SK-N-SH (cell line): ENCODE data around the gene ASB8. TPM values are rescaled to one million over a fixed set of nuclear protein-coding genes. Genes with fewer than 3 reads are reported as not detected.
A peak's percentile ranks its signal among the peaks of the same experiment; 100 is the strongest.

ENCODE experiments used
- CTCF ChIA-PET: fragments of 300-600, 350-600 bp; formaldehyde crosslinking; extraction: SDS; loops from one replicate; lab custom pipeline; 2021; lab: Yijun Ruan, JAX
- POLR2A ChIA-PET: fragments of 350-600 bp; sonication (Branson Sonifier 250); formaldehyde crosslinking; extraction: SDS; loops from one replicate; lab custom pipeline; 2020; ENCODE audit warnings: antibody characterized with exemption, inconsistent platforms; lab: Yijun Ruan, JAX
- DNase-seq: peaks from one replicate; pipeline ENCODE4 v3.0.0; 2012
- H2AFZ ChIP-seq: fragments of 200-600 bp; sonication (generic); 2 replicates; pipeline ENCODE4 v1.8.1; 2016; ENCODE audit warnings: antibody characterized with exemption, mild to moderate bottlenecking, low read depth
- H3F3A ChIP-seq: fragments of 200-600 bp; sonication (generic); replicated peaks from 2 replicates; pipeline ENCODE3; 2016; ENCODE audit warnings: antibody characterized with exemption, mild to moderate bottlenecking; ENCODE audit not compliant: insufficient read depth
- H3K27ac ChIP-seq, 2 experiments: fragments of 200-500 bp in 1 of 2; fragments of 200-600 bp in 1 of 2; sonication (Bioruptor generic) in 1 of 2; sonication (generic), shearing (Covaris generic) in 1 of 2; 2 replicates each; pipeline versions ENCODE4 v1.5.1 to v1.6.1; 2014 to 2016; ENCODE audit warnings: low read depth in 2 of 2, inconsistent platforms in 1 of 2, low read length in 1 of 2, mild to moderate bottlenecking in 1 of 2, mixed read lengths in 1 of 2
- H3K27me3 ChIP-seq: fragments of 200-600 bp; sonication (generic), shearing (Covaris generic); 2 replicates; pipeline ENCODE4 v1.6.1; 2016; ENCODE audit warnings: mixed run types; ENCODE audit not compliant: insufficient read depth
- H3K36me3 ChIP-seq, 2 experiments: fragments of 200-500 bp in 1 of 2; fragments of 200-600 bp in 1 of 2; sonication (Bioruptor generic) in 1 of 2; sonication (generic) in 1 of 2; replicated peaks in 1 of 2; 2 replicates each; pipeline versions ENCODE3 to v1.5.1; 2014 to 2016; ENCODE audit warnings: low read length in 1 of 2, mild to moderate bottlenecking in 1 of 2; ENCODE audit not compliant: insufficient read depth in 2 of 2, control insufficient read depth in 1 of 2
- H3K4me1 ChIP-seq, 2 experiments: fragments of 200-500 bp in 1 of 2; fragments of 200-600 bp in 1 of 2; sonication (Bioruptor generic) in 1 of 2; sonication (generic), shearing (Covaris generic) in 1 of 2; 2 replicates each; pipeline versions ENCODE4 v1.5.1 to v1.6.1; 2014 to 2016; ENCODE audit warnings: low read depth in 1 of 2, low read length in 1 of 2, mixed run types in 1 of 2; ENCODE audit not compliant: insufficient read depth in 2 of 2, control insufficient read depth in 1 of 2
- H3K4me2 ChIP-seq: fragments of 200-600 bp; sonication (generic), shearing (Covaris generic); 2 replicates; pipeline ENCODE4 v1.6.1; 2017; ENCODE audit warnings: mixed run types
- H3K4me3 ChIP-seq, 2 experiments: fragments of 200-500 bp in 1 of 2; fragments of 200-600 bp in 1 of 2; sonication (Bioruptor generic) in 1 of 2; sonication (generic), shearing (Covaris generic) in 1 of 2; 2 replicates each; pipeline versions ENCODE4 v1.5.1 to v1.8.1; 2014 to 2016; ENCODE audit warnings: low read depth in 2 of 2, inconsistent platforms in 1 of 2, low read length in 1 of 2, mild to moderate bottlenecking in 1 of 2, mixed read lengths in 1 of 2, moderate library complexity in 1 of 2
- H3K79me2 ChIP-seq: fragments of 200-600 bp; sonication (generic); 2 replicates; pipeline ENCODE4 v1.8.1; 2017; ENCODE audit warnings: mild to moderate bottlenecking; ENCODE audit not compliant: insufficient read depth
- H3K9ac ChIP-seq: fragments of 200-600 bp; sonication (generic); 2 replicates; pipeline ENCODE4 v1.6.1; 2017; ENCODE audit warnings: mixed run types
- H3K9me2 ChIP-seq: fragments of 200-600 bp; sonication (generic); 2 replicates; pipeline ENCODE4 v1.6.1; 2017; ENCODE audit warnings: mixed run types
- H3K9me3 ChIP-seq: fragments of 200-600 bp; sonication (generic); 2 replicates; pipeline ENCODE4 v1.6.1; 2017; ENCODE audit warnings: mixed run types, mild to moderate bottlenecking, moderate library complexity
- H4K20me1 ChIP-seq: fragments of 200-600 bp; sonication (generic); 2 replicates; pipeline ENCODE4 v1.6.1; 2017; ENCODE audit warnings: mild to moderate bottlenecking, mixed run types; ENCODE audit not compliant: insufficient read depth
- ELF1 ChIP-seq: IDR thresholded peaks from 2 replicates; pipeline ENCODE4 v1.4.0; 2012
- FOXJ3 ChIP-seq: sonication (generic); formaldehyde crosslinking; IDR thresholded peaks from 2 replicates; pipeline ENCODE4 v1.5.1; 2020; ENCODE audit warnings: mild to moderate bottlenecking, missing genetic modification reagents
- MAX ChIP-seq: IDR thresholded peaks from 2 replicates; pipeline ENCODE4 v1.4.0; 2012; ENCODE audit warnings: low read depth
- MEF2A ChIP-seq: IDR thresholded peaks from 2 replicates; pipeline ENCODE4 v1.4.0; 2012; ENCODE audit warnings: low read depth, borderline replicate concordance
- MXI1 ChIP-seq: IDR thresholded peaks from 2 replicates; pipeline ENCODE4 v1.6.1; 2012; ENCODE audit warnings: mild to moderate bottlenecking, low read depth, low read length, improper control_type of control experiment
- POLR2AphosphoS5 ChIP-seq: IDR thresholded peaks from 2 replicates; pipeline ENCODE4 v1.6.1; 2012; ENCODE audit warnings: low read depth, low read length
- RFX5 ChIP-seq: IDR thresholded peaks from 2 replicates; pipeline ENCODE4 v1.6.1; 2012; ENCODE audit warnings: mild to moderate bottlenecking, improper control_type of control experiment, low read length
- RXRA ChIP-seq: IDR thresholded peaks from 2 replicates; pipeline ENCODE4 v1.4.0; 2012; ENCODE audit warnings: low read depth, mild to moderate bottlenecking, borderline replicate concordance
- SIN3A ChIP-seq: IDR thresholded peaks from 2 replicates; pipeline ENCODE4 v1.6.1; 2012; ENCODE audit warnings: low read depth, mild to moderate bottlenecking, low read length, moderate library complexity, borderline replicate concordance
- SMC3 ChIP-seq: IDR thresholded peaks from 2 replicates; pipeline ENCODE4 v1.6.1; 2012; ENCODE audit warnings: low read depth, low read length, improper control_type of control experiment
- TCF12 ChIP-seq: IDR thresholded peaks from 2 replicates; pipeline ENCODE4 v1.4.0; 2012
- TEAD4 ChIP-seq: IDR thresholded peaks from 2 replicates; pipeline ENCODE4 v1.4.0; 2012; ENCODE audit warnings: mild to moderate bottlenecking, borderline replicate concordance; ENCODE audit not compliant: insufficient read depth
- YY1 ChIP-seq: IDR thresholded peaks from 2 replicates; pipeline ENCODE4 v1.4.0; 2012; ENCODE audit warnings: low read depth, mild to moderate bottlenecking
- WGBS: methylation state at CpG from one replicate; pipeline ENCODE4 v1.1.6; 2017; ENCODE audit warnings: low lambda C conversion rate; 5-methylcytosine and 5-hydroxymethylcytosine counted together
- polyA plus RNA-seq, 3 experiments: library from polyadenylated mRNA; depleted of rRNA; stranded (reverse); fragments of >200 nt; gene quantifications; 2 replicates each; pipeline ENCODE4 v1.2.3, GENCODE V29; 2012
- TF ChIP-seq, protein P1 (sequence below): IDR thresholded peaks from 2 replicates; pipeline ENCODE4 v1.4.0; 2012; ENCODE audit warnings: low read depth, borderline replicate concordance
- TF ChIP-seq, protein P2 (sequence below): IDR thresholded peaks from 2 replicates; pipeline ENCODE4 v1.4.0; 2012; ENCODE audit warnings: low read depth, borderline replicate concordance
- TF ChIP-seq, protein P3 (sequence below): IDR thresholded peaks from 2 replicates; pipeline ENCODE4 v1.6.1; 2012; ENCODE audit warnings: mild to moderate bottlenecking, low read depth, low read length, moderate library complexity

Gene ASB8
- polyA plus RNA-seq, 1 of the 3 experiments (the other 2 are of a cell fraction) = 13.8 TPM

DNA sequence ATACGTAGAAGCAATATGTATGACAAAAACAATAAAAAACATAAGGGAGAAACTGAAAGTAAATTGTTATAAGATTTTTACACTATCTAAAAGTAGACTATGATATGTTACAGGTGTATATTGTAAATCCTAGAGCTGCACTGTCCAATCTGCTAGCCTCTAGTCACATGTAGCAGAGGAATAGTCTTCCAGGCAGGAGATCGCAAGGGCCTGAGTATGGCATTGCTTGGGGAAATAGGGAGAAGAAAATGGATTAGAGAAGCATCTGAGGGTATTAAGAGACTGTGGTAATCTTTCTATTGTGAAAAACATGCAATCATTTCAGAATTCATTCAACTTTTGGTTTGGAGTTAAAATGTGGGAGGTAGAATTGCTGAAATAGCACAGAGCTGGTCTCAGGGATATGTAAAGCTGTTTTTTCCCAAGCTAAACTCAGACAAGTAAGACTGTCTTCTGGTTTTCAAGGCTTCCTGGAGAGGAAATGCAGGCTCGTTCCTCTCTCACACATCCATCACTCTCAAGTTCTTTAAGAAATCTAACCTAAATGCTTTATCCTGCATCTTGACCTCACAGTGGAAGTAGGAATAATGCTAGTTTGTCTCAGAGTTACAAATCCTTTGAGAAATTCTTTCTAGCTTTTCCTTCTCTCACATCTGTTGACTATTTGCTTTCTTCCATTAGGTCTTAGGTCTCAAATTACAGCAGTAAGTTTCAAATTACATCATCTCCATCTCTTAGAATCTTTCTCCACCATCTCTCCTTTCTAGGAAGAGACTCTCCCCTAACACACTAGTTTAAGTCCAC, 18.5 kb upstream of the ASB8 start:
- 72% methylated on average over 3 of the region's 3 CpGs for WGBS
- H3K27ac ChIP-seq = peak overlapping the region in 1 of 2 experiments; percentile 59; a peak in 2 of 4 replicates
- H3K27me3 ChIP-seq = 0 out of 2 replicates have a peak, but pooled peaks cover 7% of the 10 kb centered on the region
- peak overlapping the region; percentile 47; the same call in 1 of the 2 replicates for H3K4me2 ChIP-seq
- no peaks in the 10 kb centered on the region for H3K9me3 ChIP-seq
- CTCF ChIA-PET = interaction anchor here (1.0 to 2.2 kb wide), 5 partner anchors 11 to 442 kb away, joined by 3 to 18 read pairs (median 5); partner anchors contain the start of gene ASB8
- no peaks in the 10 kb centered on the region for H3K36me3 ChIP-seq
- no peak for DNase-seq
- no peaks in the 10 kb centered on the region; a peak in 1 of 4 replicates for H3K4me1 ChIP-seq
- H3K4me3 ChIP-seq = peak overlapping the region in 1 of 2 experiments; percentile 22; a peak in 1 of 4 replicates
- H3K9ac ChIP-seq = no peak overlapping the region
- no peaks in the 10 kb centered on the region for H3F3A ChIP-seq
- H3K79me2 ChIP-seq = no peaks in the 10 kb centered on the region
- no peaks in the 10 kb centered on the region for H4K20me1 ChIP-seq
- H2AFZ ChIP-seq = peak overlapping the region; percentile 63
- POLR2A ChIA-PET = no interaction called here
- no peak for TF ChIP-seq FOXJ3
- no peak for TF ChIP-seq YY1
- no peak for TF ChIP-seq POLR2AphosphoS5
- no peak for TF ChIP-seq TCF12
- no peak for TF ChIP-seq TEAD4
- TF ChIP-seq RXRA = no peak
- no peak for TF ChIP-seq MAX
- no peak for TF ChIP-seq SMC3
- TF ChIP-seq MXI1 = no peak
- no peak for TF ChIP-seq ELF1
- TF ChIP-seq, protein P1, sequence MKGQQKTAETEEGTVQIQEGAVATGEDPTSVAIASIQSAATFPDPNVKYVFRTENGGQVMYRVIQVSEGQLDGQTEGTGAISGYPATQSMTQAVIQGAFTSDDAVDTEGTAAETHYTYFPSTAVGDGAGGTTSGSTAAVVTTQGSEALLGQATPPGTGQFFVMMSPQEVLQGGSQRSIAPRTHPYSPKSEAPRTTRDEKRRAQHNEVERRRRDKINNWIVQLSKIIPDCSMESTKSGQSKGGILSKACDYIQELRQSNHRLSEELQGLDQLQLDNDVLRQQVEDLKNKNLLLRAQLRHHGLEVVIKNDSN = no peak
- no peak for TF ChIP-seq MEF2A
- TF ChIP-seq, protein P2, sequence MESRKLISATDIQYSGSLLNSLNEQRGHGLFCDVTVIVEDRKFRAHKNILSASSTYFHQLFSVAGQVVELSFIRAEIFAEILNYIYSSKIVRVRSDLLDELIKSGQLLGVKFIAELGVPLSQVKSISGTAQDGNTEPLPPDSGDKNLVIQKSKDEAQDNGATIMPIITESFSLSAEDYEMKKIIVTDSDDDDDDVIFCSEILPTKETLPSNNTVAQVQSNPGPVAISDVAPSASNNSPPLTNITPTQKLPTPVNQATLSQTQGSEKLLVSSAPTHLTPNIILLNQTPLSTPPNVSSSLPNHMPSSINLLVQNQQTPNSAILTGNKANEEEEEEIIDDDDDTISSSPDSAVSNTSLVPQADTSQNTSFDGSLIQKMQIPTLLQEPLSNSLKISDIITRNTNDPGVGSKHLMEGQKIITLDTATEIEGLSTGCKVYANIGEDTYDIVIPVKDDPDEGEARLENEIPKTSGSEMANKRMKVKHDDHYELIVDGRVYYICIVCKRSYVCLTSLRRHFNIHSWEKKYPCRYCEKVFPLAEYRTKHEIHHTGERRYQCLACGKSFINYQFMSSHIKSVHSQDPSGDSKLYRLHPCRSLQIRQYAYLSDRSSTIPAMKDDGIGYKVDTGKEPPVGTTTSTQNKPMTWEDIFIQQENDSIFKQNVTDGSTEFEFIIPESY = no peak
- TF ChIP-seq RFX5 = no peak
- H3K9me2 ChIP-seq = no peaks in the 10 kb centered on the region

GRCh38 chr12:48169011-48169410, 11.7 kb upstream of the ASB8 start:
- H2AFZ ChIP-seq = no peak overlapping the region
- no peaks in the 10 kb centered on the region for H3K36me3 ChIP-seq
- H3K79me2 ChIP-seq = no peaks in the 10 kb centered on the region
- no peak for DNase-seq
- no peaks in the 10 kb centered on the region for H4K20me1 ChIP-seq
- no peak overlapping the region for H3K4me3 ChIP-seq
- no peaks in the 10 kb centered on the region for H3F3A ChIP-seq
- no peaks in the 10 kb centered on the region for H3K27me3 ChIP-seq
- no peak overlapping the region for H3K9ac ChIP-seq
- no peaks in the 10 kb centered on the region for H3K4me1 ChIP-seq
- H3K4me2 ChIP-seq = no peak overlapping the region
- no peak overlapping the region for H3K27ac ChIP-seq
- no peaks in the 10 kb centered on the region for H3K9me3 ChIP-seq
- 79% methylated on average over 19 of the region's 19 CpGs for WGBS
- ChIA-PET CTCF (interaction anchor here (1.2 to 2.7 kb wide), 3 partner anchors 9 to 55 kb away, joined by 3 to 11 read pairs (median 5); no protein-coding TSS in a partner anchor), POLR2A (no interaction called here)
- TF ChIP-seq, protein P3, sequence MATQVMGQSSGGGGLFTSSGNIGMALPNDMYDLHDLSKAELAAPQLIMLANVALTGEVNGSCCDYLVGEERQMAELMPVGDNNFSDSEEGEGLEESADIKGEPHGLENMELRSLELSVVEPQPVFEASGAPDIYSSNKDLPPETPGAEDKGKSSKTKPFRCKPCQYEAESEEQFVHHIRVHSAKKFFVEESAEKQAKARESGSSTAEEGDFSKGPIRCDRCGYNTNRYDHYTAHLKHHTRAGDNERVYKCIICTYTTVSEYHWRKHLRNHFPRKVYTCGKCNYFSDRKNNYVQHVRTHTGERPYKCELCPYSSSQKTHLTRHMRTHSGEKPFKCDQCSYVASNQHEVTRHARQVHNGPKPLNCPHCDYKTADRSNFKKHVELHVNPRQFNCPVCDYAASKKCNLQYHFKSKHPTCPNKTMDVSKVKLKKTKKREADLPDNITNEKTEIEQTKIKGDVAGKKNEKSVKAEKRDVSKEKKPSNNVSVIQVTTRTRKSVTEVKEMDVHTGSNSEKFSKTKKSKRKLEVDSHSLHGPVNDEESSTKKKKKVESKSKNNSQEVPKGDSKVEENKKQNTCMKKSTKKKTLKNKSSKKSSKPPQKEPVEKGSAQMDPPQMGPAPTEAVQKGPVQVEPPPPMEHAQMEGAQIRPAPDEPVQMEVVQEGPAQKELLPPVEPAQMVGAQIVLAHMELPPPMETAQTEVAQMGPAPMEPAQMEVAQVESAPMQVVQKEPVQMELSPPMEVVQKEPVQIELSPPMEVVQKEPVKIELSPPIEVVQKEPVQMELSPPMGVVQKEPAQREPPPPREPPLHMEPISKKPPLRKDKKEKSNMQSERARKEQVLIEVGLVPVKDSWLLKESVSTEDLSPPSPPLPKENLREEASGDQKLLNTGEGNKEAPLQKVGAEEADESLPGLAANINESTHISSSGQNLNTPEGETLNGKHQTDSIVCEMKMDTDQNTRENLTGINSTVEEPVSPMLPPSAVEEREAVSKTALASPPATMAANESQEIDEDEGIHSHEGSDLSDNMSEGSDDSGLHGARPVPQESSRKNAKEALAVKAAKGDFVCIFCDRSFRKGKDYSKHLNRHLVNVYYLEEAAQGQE = no peak
- no peak for TF ChIP-seq FOXJ3
- no peak for TF ChIP-seq YY1
- no peak for TF ChIP-seq SIN3A
- no peaks in the 10 kb centered on the region for H3K9me2 ChIP-seq
